ENCODE measurements around the gene INTS7.

Gene INTS7

DNA sequence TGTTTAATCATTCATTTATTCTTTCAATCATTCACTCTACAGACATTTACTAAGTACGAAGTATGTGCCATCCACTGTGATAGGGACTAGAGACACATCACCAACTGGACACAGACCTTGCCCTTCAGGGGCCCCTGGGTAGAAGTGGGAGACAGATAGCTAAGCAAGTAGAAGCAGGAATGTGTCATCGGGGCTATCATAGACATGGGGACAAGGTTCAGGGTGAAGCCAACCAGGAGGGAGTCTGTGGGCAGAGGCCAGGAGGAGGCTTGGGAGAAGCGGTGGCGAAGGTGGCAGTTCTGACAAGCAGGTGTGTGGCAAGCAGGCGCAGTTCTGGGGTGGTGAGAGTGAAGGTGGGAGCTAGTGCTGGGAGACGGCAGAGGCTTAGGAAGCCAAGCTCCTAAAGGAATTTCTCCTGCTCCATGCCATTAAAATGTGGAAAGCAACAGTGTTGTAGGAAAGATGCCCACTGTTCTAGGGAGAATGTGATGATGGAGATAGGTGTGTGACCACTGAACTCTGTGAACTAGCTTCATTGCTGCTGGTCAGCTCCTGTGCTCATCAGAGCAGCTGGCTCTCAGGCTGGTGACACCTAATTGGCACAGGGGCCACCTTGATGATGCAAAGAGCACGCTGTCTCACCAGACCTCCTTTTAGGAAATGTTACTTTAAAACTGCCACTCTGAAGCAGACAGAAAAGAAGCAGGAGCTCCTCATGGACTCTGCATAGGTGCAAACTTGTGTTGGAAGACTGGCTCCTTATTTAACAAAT, 125.1 kb downstream of the INTS7 start:
- peak in 1 of 56 donors; percentile 4 for DNase-seq

DNA sequence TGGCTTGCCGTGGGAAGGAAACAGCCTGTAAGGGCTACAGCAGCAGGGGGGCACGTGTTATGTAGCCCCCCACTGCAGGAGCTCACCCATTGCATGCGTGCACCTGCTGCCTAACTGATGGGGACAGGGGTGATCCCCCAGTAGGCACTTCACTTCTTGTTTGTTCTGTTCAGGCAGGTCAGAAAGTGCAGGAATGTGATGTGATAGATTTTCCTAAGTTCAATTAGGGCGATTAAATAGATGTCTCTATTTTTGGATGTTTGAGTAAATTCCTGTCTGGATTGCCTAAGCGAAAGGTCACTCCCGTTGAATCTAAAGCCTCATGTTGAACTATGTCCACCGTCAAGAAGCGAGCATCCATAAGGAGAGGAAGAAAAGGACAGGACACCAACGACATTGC, 126.0 kb downstream of the INTS7 start:
- DNase-seq: no peak

DNA sequence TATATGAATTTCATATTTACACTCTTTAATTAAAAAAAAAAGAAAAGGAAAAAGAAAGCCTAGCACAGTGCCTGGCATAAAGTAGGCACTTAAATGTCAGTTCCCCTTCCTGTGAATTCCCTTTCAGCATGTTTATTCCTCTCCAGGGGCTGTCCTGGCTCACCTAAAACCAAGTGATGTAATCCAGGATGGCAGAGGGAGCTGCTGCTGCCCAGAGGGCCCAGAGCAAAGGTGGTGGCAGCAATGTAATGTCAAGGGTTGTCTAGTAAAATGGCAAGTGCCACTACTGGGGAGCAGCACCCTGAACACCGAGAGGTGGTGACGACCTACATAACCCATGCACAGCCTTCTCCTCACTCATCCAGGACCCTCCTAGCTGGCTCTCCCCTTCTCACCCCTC, 126.4 kb downstream of the INTS7 start:
- DNase-seq: no peak

DNA sequence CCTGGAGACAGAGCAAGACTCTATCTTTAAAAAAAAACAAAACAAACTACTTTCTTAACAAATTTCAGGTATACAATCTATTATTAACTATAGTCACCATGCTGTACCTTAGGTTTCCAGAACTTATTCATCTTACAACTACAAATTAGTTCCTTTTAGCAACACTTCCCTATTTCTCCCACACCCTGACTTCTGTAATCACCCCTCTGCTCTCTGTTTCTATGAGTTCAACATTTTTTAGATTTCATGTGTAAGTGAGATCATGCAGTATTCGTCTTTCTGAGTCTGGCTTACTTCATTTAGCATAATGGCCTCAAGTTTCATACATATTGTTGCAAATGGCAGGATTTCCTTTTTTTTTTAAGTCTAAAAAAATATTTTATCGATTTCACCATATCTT, 126.9 kb downstream of the INTS7 start:
- no peak for DNase-seq

DNA sequence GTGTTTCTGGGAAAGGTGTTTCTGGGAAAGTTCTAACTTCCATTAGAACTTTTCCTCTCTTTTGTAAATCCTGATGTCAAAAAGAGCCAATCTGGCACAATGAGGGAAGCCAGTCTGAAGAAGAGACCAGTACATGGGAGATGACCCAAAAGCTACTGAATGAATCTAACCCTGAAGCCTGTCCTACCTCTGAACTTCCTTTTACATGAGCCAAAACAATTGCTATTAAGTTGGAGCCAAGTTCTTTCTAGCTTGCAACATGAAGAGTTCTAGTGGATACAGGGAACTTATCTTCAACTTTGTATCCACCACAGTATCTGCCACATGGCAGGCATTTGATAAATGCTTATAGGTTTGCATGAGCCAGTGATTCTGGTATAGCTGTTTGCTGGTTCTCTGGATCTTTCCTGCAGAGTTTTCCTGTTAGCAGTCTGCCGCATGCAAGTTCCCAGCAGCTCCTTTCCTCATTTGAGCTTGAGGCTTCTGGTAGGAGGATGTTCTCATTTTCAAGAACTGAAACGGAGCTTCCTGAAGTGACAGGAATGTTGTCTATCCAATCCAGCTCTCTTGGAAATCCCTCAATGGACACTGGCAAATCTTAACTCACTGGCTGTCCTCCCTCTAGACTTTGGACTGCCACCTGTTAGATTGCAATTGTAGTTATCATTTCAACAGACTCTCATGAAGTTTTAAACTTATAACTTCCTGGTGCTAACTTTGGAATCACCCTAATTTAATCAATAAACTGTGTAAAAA, 131.7 kb downstream of the INTS7 start:
- DNase-seq: no peak

DNA sequence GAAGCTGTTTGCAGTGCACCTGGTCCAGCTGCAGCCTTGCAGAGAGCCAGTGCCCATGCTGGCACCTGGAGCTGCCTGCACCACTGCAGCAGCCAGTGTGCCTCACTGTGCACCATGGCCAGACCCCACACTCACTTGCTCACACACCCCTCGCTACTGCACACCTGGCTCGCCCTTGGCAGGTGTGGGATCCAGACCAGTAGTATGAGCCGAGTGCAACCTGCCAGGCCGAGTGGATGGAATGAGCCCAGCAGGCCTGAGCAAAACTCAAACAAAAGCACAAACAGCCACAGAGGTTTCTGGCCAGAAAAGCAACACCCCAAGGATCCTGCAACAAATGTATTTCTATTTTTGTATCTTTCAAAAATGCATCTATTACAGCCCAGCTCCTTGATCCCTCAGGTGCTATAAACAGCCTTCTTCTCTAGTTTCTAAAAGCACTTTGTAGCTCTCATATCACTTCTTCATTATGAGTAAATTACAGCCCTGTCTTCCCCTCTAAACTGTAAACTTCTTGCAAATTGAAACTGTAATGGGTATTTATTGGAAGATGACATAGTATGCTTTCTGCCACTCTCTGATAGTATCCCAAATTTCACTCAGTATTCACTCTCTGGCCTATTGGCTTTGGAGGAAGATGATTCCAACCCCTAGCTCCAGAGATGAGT, 132.6 kb downstream of the INTS7 start:
- DNase-seq: no peak

DNA sequence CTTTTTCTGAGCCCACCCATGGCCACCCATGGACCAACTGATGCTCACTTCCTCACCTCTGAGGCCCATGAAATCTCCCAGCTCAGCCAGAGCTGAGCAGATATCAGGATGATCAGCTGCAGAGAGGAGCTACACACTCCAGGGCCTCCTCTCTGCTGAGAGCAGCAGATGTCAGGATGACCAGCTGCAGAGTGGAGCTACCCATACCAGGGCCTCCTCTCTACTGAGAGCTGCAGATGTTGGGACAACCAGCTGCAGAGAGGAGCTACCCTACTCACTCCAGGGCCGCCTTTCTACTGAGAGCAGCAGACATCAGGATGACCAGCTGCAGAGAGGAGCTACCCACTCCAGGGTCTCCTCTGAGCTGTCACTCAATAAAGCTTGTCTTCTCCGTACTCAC, 133.4 kb downstream of the INTS7 start:
- DNase-seq: no peak

DNA sequence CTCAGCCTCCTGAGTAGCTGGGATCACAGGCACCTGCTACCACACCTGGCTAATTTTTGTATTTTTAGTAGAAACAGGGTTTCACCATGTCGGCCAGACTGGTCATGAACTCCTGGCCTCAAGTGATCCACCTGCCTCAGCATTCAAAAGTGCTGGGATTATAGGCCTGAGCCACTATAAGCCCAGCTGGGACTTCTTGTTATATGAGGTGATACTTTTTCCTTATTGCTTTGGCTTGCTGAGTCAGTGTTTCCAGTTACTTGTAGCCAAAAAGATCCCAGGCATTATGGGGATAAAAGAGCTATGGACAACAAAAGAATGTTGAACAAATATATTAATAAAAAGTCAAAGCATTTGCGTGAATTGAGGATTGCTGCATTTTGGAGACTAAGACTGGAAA, 134.9 kb downstream of the INTS7 start:
- no peak for DNase-seq

DNA sequence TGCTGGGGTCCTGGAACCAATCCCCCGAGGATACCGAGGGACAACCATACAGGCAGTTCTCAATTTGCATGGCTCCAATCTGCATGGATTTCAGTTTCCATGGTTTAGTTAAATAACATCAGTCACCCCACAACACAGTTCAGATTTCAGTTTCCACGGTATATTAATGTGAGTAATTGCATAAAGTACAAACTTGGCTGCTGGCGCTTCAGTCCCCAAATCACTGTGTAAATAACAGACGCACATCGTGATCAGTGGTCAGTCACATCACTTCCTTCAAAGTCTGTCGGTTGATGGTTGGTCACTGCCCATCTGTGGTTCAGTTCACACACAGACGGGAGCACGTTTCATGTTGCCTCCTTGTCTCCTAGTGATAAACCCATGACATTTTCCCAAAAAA, 138.4 kb downstream of the INTS7 start:
- DNase-seq: no peak

DNA sequence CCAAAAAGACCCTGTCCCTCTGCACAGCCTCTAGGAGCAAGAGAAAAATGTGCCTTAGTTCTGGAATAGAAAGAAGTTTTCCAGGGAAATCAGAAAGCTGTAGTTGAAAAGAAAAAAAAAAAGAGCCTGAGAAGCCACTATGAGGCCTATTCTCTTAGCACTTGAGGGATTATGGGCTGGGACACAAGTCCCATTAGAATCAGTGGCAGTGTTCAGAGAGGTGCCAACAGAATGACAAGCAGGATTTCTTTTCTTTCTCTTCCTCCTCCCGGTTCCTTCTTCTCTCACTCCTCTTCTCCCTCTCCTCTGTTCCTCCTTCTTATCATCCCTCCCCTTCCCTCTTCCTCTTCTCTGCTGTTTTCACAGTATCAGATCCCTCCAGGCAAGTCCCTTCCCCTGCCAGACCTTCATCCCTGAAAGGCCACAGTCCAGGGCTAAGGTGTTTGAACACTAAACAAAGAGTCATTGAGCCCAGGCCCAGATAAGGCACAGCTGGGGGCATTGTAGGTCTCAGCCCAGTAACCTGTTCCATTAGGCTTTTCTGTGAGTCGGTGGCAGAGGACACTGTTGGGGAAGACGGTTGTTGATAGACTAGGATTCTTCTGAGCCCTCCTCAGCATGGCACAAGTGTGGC, 140.1 kb downstream of the INTS7 start:
- DNase-seq: no peak

DNA sequence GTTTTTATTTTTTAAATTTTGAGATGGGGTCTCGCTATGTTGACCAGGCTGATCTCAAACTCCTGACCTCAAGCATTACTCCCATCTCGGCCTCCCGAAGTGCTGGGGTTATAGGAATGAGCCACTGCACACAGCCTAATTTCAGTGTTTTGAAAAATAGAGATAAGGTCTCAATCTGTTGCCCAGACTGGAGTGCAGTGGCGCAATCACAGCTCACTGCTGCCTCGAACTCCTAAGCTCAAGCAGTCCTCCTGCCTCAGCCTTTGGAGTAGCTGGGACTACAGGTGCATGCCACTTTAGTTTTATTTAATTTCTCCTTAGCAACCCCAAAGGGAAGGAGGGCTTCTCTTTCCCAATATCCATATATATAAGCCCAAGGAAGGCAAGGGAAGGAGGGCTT, 141.0 kb downstream of the INTS7 start:
- no peak for DNase-seq

DNA sequence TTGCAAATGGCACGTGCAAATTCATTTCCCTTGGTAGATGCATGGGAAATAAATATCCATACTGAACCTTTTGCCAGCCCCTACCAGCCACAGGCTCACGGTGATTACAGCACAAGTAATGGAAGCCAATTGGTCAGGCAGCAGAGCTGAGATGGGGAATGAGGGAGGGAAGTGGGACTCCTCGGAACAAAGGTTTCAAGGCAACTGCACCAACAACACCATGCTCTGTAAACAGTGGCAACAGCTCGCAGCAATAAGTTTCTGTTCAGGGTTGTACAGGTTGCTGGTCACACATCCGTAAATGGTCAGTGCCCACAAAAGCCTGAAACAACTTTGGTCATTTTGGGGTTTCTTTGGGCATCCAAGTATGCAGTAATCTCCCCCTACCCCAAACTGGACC, 142.1 kb downstream of the INTS7 start:
- no peak for DNase-seq

DNA sequence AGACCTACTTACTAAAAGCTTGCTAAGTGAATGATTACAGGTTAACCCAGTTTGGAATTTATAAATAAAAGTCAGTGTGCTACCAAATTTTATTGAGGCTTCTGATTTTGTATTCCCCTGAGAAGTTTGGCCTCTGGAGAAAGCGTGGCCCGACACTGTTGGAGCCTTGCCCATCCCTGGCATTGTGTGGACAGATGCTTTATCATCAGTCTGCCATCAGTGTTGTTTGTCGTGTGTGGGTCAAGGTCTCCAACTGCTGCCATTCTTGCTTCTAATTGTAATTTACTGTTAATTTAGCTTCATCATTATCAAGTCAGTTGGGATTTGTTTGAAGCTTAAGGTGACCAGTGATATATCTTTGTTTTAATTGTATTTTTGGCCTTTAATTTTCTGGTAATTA, 142.8 kb downstream of the INTS7 start:
- DNase-seq: no peak

DNA sequence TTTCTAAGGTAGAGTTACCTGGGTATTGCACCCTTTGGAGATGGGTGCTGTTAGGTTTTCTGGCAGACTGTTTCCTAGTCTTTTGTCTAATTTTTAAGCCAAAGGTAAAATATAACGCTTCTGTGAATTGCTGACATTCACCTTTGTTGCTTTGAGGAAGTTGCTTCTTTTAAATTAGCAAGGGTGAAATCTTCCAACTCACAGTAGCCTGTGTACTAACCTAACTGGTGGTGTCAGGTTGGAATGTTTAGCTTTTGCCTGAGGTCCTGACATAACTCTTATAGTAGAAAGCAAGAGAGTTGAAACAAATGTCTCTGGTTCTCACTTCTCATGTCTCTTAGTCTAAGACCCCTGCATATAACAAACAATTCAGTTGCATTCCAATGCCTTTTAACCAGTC, 143.6 kb downstream of the INTS7 start:
- no peak for DNase-seq

Measured in nucleus accumbens (tissue), 56 donors.